ENCODE results near the gene RHOB.

RHOB gene

DNA sequence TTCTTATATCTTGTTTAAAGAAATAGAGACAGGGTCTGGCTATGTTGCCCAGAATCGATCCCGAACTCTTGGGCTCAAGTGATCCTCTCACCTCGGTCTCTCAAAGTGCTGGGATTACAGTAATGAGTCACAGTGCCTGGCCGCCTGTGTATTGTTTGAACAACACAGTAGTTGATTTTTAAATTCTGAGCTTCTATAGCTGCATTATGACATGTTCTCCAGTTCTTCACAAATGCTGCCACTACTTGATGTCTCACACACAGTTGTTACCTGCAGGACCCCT lies 7.7 kb upstream of the RHOB start:
- H3K27ac Mint-ChIP-seq = no peak overlapping the region
- peaks cover 30% of the 10 kb centered on the region for H3K27me3 Mint-ChIP-seq
- H3K4me1 Mint-ChIP-seq (ENCODE audit: low read depth) = no peaks in the 10 kb centered on the region
- H3K9me3 Mint-ChIP-seq = no peaks in the 10 kb centered on the region
- H3K36me3 Mint-ChIP-seq (ENCODE audit: low read depth) = no peaks in the 10 kb centered on the region
- no peak overlapping the region for H3K4me3 Mint-ChIP-seq

DNA sequence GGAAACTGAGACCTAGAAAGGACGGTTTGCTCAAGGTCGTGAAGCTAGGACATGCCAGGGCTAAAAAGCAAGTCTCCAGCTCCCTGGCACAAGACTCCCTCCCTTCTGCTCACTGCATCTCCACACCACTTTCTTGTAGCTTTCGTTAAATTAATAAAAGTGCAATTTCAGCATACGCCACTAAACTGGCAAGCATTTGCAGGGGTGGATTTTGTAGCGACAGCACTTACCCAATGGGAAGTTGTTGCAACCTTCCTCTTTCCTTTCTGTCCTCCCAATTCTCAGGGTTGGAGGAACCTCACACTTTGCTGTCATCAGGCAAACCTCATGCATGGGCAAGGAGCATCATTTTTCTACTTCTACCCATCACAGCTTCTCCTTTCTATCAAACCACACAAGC lies 7.4 kb upstream of the RHOB start:
- Mint-ChIP-seq H3K27ac (no peak overlapping the region), H3K9me3 (no peaks in the 10 kb centered on the region), H3K4me3 (no peak overlapping the region), H3K4me1 (ENCODE audit: low read depth) (no peaks in the 10 kb centered on the region), H3K36me3 (ENCODE audit: low read depth) (no peaks in the 10 kb centered on the region), H3K27me3 (peaks cover 34% of the 10 kb centered on the region)

DNA sequence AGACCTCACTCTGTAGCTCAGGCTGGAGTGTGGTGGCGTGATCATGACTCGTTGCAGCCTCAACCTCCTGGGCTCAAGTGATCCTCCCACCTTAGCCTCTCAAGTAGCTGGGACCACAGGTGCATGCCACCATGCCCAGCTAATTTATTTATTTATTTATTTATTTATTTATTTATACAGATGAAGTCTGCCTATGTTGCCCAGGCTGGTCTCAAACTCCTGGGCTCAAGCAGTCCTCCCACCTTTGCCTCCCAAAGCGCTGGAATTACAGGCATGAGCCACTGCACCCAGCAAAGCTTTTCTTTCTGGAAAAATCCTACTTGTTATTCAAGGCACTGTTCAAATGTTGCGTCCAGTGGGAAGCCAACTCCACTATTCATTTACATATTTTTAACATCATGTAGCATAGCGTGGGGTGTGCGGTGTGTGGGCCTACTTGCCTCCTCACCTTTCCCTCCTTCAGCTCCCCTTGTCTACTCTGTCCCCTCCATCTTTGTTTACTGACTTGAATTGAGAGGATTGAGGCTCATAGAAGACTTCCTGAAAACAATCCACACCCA lies 6.8 kb upstream of the RHOB start:
- no peaks in the 10 kb centered on the region for H3K36me3 Mint-ChIP-seq (ENCODE audit: low read depth)
- no peak overlapping the region for H3K27ac Mint-ChIP-seq
- no peaks in the 10 kb centered on the region for H3K9me3 Mint-ChIP-seq
- H3K4me3 Mint-ChIP-seq = no peak overlapping the region
- H3K4me1 Mint-ChIP-seq (ENCODE audit: low read depth) = no peaks in the 10 kb centered on the region
- H3K27me3 Mint-ChIP-seq = peaks cover 34% of the 10 kb centered on the region

DNA sequence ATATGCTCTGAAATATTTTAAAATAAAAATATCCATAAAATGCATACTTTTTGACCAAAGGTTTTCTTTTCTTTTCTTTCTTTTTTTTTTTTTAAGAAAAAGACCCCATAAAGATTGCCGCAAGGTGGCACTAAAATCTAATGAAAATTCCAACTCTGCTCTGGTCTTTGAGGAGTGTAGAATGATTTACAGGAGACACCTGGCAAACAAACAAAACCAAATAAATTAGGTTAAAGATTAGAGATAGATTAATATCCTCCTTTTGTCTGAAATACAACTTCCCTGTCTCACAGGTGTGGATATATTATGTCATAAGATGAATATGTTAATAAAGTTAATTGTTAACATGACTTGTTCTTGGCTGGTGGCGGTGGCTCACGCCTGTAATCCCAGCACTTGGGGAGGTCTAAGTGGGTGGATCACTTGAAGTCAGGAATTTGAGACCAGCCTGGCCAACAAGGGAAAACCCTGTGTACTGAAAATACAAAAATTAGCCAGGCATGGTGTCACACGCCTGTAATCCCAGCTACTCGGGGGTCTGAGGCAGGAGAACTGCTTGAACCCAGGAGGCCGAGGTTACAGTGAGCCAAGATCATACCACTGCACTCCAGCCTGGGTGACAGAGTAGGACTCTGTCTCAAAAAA lies 3.5 kb upstream of the RHOB start:
- peaks cover 32% of the 10 kb centered on the region for H3K27me3 Mint-ChIP-seq
- no peak overlapping the region for H3K4me3 Mint-ChIP-seq
- peaks cover 5% of the 10 kb centered on the region for H3K4me1 Mint-ChIP-seq (ENCODE audit: low read depth)
- H3K9me3 Mint-ChIP-seq = no peaks in the 10 kb centered on the region
- H3K27ac Mint-ChIP-seq = no peak overlapping the region
- H3K36me3 Mint-ChIP-seq (ENCODE audit: low read depth) = no peaks in the 10 kb centered on the region

DNA sequence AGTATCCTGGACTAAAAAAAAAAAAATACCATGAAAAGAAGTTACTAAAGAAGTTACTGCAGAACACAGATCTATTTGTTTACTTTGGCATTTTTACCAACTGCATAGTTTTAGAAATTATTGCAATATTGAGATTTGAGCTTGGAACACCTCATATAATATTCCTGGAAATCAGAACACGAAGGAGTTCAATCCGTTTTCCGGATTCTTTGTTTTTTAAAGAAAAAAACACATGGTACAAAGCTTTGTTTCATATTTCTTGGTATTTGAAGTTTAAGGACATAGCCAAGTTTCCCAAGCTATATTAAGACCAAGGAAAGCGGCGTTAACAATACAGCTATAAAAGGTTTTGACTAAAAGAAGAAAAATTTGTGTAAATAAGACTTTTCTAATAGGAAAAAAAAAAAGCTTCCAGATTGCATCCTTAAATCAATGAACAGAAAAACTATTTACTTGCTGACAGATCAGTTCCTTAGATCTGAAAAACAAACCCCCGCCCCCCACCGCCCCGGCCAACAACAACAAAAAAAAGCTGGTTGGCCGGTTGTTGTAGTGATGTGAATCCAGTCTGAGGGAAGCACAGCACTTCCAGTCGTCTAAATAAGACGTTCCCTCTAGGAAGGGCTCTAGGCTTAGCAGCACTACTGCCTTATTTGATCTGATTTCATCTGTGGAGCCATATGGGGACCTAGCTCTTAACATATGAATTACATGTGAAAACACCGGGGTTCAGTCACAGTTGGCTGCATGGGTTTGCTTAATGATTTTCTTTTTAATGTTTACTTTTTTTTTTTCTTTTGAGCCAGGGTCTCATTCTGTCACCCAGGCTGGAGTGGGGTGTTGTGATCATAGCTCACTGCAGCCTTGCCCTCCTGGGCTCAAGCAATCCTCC lies 2.5 kb upstream of the RHOB start:
- Mint-ChIP-seq H3K36me3 (ENCODE audit: low read depth) (peaks cover under 1% of the 10 kb centered on the region), H3K4me3 (no peak overlapping the region), H3K4me1 (ENCODE audit: low read depth) (peaks cover 10% of the 10 kb centered on the region), H3K9me3 (no peaks in the 10 kb centered on the region), H3K27ac (no peak overlapping the region), H3K27me3 (peaks cover 25% of the 10 kb centered on the region)

DNA sequence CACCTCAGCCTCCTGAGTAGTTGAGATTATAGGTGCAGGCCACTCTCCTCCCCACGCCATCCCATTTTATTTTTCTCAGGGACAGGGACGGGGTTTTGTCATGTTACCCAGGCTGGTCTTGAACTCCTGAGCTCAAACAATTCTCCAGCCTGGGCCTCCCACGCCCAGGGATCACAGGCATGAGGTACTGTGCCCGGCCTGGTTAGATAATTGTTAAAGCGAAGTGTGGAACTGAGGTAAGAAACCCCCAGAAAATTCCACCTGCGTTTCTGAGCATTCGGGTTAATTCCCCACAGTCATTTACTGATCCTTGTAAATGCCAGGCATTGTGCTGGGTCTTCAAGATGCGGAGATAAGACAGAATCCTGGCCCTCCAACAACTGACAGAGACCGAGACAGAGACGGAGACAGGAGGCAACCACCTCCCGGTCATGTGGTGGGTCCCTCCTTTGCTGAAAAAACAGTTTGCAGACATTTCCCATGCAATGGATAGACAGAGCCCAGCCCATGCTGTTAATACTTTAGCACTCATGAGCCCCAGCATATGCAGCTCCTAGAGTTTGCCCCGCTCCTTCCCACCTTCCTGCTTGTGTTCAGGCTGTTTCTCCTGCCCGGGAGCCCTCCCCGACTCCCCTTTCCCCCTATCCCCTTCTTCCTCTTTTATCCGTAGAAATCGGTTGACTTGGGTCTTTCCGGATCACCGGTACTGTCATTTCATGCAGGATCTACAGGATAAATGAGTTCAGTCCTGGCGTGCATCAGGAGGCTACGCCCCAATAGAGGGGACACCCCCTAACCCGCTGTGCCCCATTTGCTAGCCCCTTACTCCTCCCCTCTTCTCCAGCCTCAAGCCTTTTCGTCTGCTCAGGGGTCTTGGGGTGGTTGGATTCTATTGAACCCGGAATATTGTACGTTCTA lies 1.6 kb upstream of the RHOB start:
- Mint-ChIP-seq H3K27ac (no peak overlapping the region), H3K36me3 (ENCODE audit: low read depth) (peaks cover 3% of the 10 kb centered on the region), H3K4me3 (no peak overlapping the region), H3K9me3 (no peaks in the 10 kb centered on the region), H3K4me1 (ENCODE audit: low read depth) (peaks cover 13% of the 10 kb centered on the region), H3K27me3 (peaks cover 22% of the 10 kb centered on the region)

DNA sequence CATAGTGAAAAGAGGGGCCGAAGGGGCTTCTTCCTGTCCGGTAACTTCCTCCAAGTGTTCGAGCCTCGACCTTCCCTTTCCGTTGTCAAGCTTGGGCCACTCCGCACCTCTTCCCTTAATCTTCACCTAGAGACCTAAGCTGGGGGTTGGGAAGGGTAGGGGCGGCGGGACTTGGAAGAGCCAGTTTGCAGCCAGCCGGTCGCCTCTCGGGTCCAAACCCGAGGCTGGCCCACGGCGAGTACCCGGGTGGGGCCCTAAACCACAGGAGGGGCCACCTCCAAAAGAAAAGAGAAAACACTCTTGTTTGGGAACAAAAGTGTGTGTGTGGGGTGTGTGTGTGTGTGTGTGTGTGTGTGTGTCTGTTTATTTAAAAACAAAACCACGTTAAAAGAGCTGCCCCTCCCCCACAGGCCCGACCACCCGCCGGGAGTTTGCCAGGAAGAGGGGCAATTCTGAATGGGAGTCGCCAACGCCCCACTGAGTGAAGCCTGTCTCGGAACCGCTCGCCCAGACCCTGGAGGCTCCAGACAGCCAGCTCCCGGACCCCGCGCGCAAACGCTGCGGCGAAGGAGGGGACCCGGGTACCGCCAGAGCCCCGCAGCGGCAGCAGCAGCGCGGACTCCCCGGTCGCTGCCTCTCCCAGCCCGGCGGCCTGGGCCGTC lies 488 bp upstream of the RHOB start:
- Mint-ChIP-seq H3K4me1 (ENCODE audit: low read depth) (peaks cover 13% of the 10 kb centered on the region), H3K27me3 (peaks cover 19% of the 10 kb centered on the region), H3K27ac (no peak overlapping the region), H3K4me3 (peak overlapping the region; percentile 69), H3K9me3 (no peaks in the 10 kb centered on the region), H3K36me3 (ENCODE audit: low read depth) (peaks cover 3% of the 10 kb centered on the region)

DNA sequence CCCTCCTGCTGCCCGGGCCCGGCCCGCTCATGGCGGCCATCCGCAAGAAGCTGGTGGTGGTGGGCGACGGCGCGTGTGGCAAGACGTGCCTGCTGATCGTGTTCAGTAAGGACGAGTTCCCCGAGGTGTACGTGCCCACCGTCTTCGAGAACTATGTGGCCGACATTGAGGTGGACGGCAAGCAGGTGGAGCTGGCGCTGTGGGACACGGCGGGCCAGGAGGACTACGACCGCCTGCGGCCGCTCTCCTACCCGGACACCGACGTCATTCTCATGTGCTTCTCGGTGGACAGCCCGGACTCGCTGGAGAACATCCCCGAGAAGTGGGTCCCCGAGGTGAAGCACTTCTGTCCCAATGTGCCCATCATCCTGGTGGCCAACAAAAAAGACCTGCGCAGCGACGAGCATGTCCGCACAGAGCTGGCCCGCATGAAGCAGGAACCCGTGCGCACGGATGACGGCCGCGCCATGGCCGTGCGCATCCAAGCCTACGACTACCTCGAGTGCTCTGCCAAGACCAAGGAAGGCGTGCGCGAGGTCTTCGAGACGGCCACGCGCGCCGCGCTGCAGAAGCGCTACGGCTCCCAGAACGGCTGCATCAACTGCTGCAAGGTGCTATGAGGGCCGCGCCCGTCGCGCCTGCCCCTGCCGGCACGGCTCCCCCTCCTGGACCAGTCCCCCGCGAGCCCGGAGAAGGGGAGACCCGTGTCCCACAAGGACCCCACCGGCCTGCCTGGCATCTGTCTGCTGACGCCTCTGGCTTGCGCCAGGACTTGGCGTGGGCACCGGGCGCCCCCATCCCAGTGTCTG lies 767 bp downstream of the RHOB start:
- Mint-ChIP-seq H3K9me3 (no peaks in the 10 kb centered on the region), H3K27me3 (peaks cover 19% of the 10 kb centered on the region), H3K4me3 (peak overlapping the region; percentile 83), H3K36me3 (ENCODE audit: low read depth) (peaks cover 3% of the 10 kb centered on the region), H3K4me1 (ENCODE audit: low read depth) (peaks cover 13% of the 10 kb centered on the region), H3K27ac (peak overlapping the region; percentile 79)

DNA sequence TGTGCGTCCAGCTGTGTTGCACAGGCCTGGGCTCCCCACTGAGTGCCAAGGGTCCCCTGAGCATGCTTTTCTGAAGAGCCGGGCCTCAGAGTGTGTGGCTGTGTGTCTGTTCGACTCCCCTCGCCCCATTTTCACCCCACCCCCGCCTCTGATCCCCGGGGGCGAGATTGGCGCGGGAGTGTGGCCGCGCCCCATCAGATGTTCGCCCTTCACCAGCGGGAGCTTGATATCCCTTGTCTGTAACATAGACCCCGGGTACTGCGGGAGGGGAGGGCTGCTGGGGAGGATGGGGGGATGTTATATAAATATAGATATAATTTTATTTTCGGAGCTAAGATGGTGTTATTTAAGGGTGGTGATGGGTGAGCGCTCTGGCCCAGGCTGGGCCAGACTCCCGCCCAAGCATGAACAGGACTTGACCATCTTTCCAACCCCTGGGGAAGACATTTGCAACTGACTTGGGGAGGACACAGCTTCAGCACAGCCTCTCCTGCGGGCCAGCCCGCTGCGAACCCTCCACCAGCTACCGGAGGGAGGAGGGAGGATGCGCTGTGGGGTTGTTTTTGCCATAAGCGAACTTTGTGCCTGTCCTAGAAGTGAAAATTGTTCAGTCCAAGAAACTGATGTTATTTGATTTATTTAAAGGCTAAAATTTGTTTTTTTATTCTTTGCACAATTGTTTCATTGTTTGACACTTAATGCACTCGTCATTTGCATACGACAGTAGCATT lies 1.5 kb downstream of the RHOB start:
- Mint-ChIP-seq H3K4me3 (peak overlapping the region; percentile 83), H3K4me1 (ENCODE audit: low read depth) (peaks cover 13% of the 10 kb centered on the region), H3K27me3 (peaks cover 23% of the 10 kb centered on the region), H3K9me3 (no peaks in the 10 kb centered on the region), H3K36me3 (ENCODE audit: low read depth) (peaks cover 3% of the 10 kb centered on the region), H3K27ac (no peak overlapping the region)

DNA sequence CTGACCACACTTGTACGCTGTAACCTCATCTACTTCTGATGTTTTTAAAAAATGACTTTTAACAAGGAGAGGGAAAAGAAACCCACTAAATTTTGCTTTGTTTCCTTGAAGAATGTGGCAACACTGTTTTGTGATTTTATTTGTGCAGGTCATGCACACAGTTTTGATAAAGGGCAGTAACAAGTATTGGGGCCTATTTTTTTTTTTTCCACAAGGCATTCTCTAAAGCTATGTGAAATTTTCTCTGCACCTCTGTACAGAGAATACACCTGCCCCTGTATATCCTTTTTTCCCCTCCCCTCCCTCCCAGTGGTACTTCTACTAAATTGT lies 2.1 kb downstream of the RHOB start:
- Mint-ChIP-seq H3K27me3 (peaks cover 24% of the 10 kb centered on the region), H3K4me1 (ENCODE audit: low read depth) (peaks cover 13% of the 10 kb centered on the region), H3K4me3 (peak overlapping the region; percentile 43), H3K36me3 (ENCODE audit: low read depth) (peaks cover 3% of the 10 kb centered on the region), H3K9me3 (no peaks in the 10 kb centered on the region), H3K27ac (no peak overlapping the region)

DNA sequence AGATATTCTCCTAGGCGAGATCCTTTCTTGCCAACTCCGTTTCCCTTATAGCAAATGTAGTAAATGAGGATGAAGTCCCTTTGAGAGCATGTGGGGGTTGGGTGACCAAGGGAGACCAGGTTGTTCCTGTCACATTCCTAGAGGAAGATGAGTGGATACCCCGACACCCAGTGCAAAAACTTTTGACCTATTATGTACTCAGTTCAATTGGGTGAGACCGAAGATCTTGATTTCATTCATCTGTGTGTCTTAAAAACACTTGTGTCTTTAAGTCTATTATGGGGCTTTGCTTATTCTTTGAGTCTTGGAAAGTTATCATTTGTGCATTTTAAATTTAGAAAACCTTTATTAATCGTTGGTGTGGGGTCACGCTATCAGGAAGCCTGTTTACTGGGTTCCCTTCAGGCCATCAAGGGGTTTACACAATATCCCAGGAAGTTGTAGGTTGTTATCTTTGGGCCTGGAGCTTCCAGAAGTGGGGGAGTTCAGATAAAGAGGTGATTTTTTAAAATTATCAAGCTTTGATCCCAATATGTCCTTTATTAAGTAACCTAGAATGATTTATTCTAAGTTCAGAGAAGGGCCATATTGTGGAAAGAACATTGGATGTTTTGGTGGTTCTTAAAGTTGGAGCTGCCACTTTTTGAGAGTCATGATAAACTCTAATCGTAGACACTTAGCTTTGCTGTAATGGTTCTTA lies 2.8 kb downstream of the RHOB start:
- Mint-ChIP-seq H3K4me3 (peak overlapping the region; percentile 49), H3K36me3 (ENCODE audit: low read depth) (peaks cover 3% of the 10 kb centered on the region), H3K9me3 (no peaks in the 10 kb centered on the region), H3K27ac (no peak overlapping the region), H3K27me3 (peaks cover 18% of the 10 kb centered on the region), H3K4me1 (ENCODE audit: low read depth) (peaks cover 13% of the 10 kb centered on the region)

DNA sequence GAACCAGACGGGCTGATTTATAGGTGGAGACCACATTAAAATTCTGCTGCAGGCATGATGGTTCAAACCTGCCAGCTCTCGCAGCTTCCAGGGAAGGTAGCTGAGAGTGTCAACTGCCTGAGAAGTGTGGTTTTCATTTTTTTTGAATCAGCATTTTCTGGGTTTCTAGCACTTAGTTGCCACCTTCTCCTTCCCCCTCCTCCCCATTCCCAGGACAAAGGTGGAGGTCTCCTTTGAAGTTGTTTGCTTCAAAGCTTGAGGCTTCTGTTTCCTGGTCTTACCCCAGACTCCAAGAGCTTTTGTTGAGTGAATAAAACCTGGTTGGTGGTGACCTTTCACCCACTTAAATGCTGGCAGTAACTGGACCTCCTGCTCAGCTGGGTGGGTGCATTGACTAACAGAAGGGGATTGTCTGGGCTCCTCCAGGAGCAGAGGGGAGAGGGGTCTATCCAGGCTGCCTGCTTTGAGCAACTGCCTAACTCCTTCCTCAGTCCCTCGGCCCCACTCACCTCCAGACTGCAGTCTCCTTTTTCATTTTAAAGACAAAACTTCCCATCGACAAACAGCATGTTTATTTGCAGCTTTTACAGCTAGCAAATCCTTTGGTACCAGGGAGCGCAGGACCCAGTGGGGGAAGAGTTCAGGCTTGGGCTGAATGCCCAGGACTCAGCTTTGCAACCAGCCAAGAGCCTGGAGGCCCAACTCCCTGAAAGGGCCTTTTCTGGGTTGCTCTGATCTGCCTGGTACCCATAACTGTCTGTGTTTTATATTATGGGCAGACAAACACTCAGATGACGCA lies 3.5 kb downstream of the RHOB start:
- Mint-ChIP-seq H3K9me3 (no peaks in the 10 kb centered on the region), H3K27me3 (peaks cover 21% of the 10 kb centered on the region)

More for the DNA sequence above, 3.5 kb downstream of the RHOB start:
- peaks cover 3% of the 10 kb centered on the region for H3K36me3 Mint-ChIP-seq (ENCODE audit: low read depth)
- peaks cover 14% of the 10 kb centered on the region for H3K4me1 Mint-ChIP-seq (ENCODE audit: low read depth)
- H3K27ac Mint-ChIP-seq = no peak overlapping the region
- H3K4me3 Mint-ChIP-seq = no peak overlapping the region
